GM19193 (cell line): ENCODE results near the gene ZC3H12C.
A peak's percentile ranks its signal among the peaks of the same experiment; 100 is the strongest.

ENCODE experiments used
- POLR2A ChIP-seq: IDR thresholded peaks from 4 replicates; pipeline ENCODE4 v1.6.1; 2011; ENCODE audit not compliant: insufficient read depth, insufficient read length; ENCODE audit errors: extremely low read depth

Gene ZC3H12C

GRCh38 chr11:110169738-110170137 lies 76.5 kb downstream of the ZC3H12C start:
- TF ChIP-seq POLR2A = no peak

GRCh38 chr11:110172468-110173065 lies 79.4 kb downstream of the ZC3H12C start:
- TF ChIP-seq POLR2A = no peak

GRCh38 chr11:110173811-110174644 lies 80.8 kb downstream of the ZC3H12C start:
- TF ChIP-seq POLR2A = peak; percentile 36

GRCh38 chr11:110174645-110175310 lies 81.6 kb downstream of the ZC3H12C start:
- no peak for TF ChIP-seq POLR2A

GRCh38 chr11:110176366-110177085 lies 83.3 kb downstream of the ZC3H12C start:
- no peak for TF ChIP-seq POLR2A

GRCh38 chr11:110177086-110177456 lies 83.9 kb downstream of the ZC3H12C start:
- TF ChIP-seq POLR2A = no peak

GRCh38 chr11:110179064-110179463 lies 85.9 kb downstream of the ZC3H12C start:
- no peak for TF ChIP-seq POLR2A

GRCh38 chr11:110182886-110183285 lies 89.7 kb downstream of the ZC3H12C start:
- TF ChIP-seq POLR2A = no peak

GRCh38 chr11:110184456-110184855 lies 91.3 kb downstream of the ZC3H12C start:
- TF ChIP-seq POLR2A = no peak

GRCh38 chr11:110185121-110185591 lies 92.0 kb downstream of the ZC3H12C start:
- TF ChIP-seq POLR2A = no peak

GRCh38 chr11:110185599-110185998 lies 92.4 kb downstream of the ZC3H12C start:
- no peak for TF ChIP-seq POLR2A

GRCh38 chr11:110186456-110186855 lies 93.3 kb downstream of the ZC3H12C start:
- no peak for TF ChIP-seq POLR2A

GRCh38 chr11:110186867-110187266 lies 93.7 kb downstream of the ZC3H12C start:
- TF ChIP-seq POLR2A = no peak

- TF ChIP-seq POLR2A = no peak
Observed at GRCh38 chr11:110187731-110188130, 94.5 kb downstream of the ZC3H12C start.

GRCh38 chr11:110190885-110191284 lies 97.7 kb downstream of the ZC3H12C start:
- TF ChIP-seq POLR2A = no peak

- TF ChIP-seq POLR2A = no peak
Observed at GRCh38 chr11:110196241-110196754, 103.1 kb downstream of the ZC3H12C start.
